A673 (cell line): ENCODE data around the gene KCNMA1. TPM values are rescaled to one million over a fixed set of nuclear protein-coding genes. Genes with fewer than 3 reads are reported as not detected.

Source experiments
- BruUV-seq: library from RNA; stranded (reverse); fragments of 400-500 nt; replicated peaks from 2 replicates; lab custom pipeline; 2021; lab: Mats Ljungman, UMichigan
- CTCF ChIA-PET: fragments of 300-600 bp; sonication (Branson Sonifier 250); formaldehyde crosslinking; loops from one replicate; lab custom pipeline; 2022; ENCODE audit warnings: antibody characterized with exemption; lab: Charles Lee
- POLR2A ChIA-PET: fragments of 300-600 bp; sonication (Branson Sonifier 250); formaldehyde crosslinking; loops from one replicate; lab custom pipeline; 2022; ENCODE audit warnings: antibody characterized with exemption; ENCODE audit not compliant: low non-redundant PET; lab: Charles Lee
- DNase-seq: peaks from one replicate; pipeline ENCODE4 v3.0.0-alpha.2; 2015; ENCODE audit warnings: low spot score
- H3K27ac ChIP-seq: fragments of 200-600 bp; sonication (generic); 2 replicates; pipeline ENCODE4 v1.5.1; 2016; ENCODE audit warnings: mixed run types, low read depth, mild to moderate bottlenecking, mixed read lengths, antibody characterized with exemption, low read length; ENCODE audit not compliant: poor library complexity, severe bottlenecking
- H3K27me3 ChIP-seq: fragments of 200-600 bp; sonication (generic); replicated peaks from 2 replicates; pipeline ENCODE4 v1.6.1; 2017; ENCODE audit warnings: mixed run types, low read depth, mild to moderate bottlenecking, mixed read lengths, antibody characterized with exemption, low read length; ENCODE audit not compliant: insufficient read depth, poor library complexity
- H3K36me3 ChIP-seq: fragments of 200-600 bp; sonication (generic); 2 replicates; pipeline ENCODE4 v1.6.1; 2016; ENCODE audit warnings: mixed run types, mild to moderate bottlenecking, mixed read lengths, antibody characterized with exemption, low read length; ENCODE audit not compliant: insufficient read depth, poor library complexity, severe bottlenecking
- H3K4me1 ChIP-seq: fragments of 200-600 bp; sonication (generic); 2 replicates; pipeline ENCODE4 v1.6.1; 2017; ENCODE audit warnings: mixed run types, mild to moderate bottlenecking, mixed read lengths, antibody characterized with exemption, low read length; ENCODE audit not compliant: insufficient read depth, poor library complexity, severe bottlenecking
- H3K4me3 ChIP-seq: fragments of 200-600 bp; sonication (generic); 2 replicates; pipeline ENCODE4 v1.5.1; 2016; ENCODE audit warnings: low read depth, mixed run types, mild to moderate bottlenecking, mixed read lengths, low read length; ENCODE audit not compliant: poor library complexity, severe bottlenecking
- H3K9me3 ChIP-seq: fragments of 200-600 bp; sonication (generic); 2 replicates; pipeline ENCODE4 v1.6.1; 2016; ENCODE audit warnings: mixed run types, low read depth, mild to moderate bottlenecking, mixed read lengths, antibody characterized with exemption, low read length; ENCODE audit not compliant: poor library complexity, severe bottlenecking
- CTCF ChIP-seq: fragments of 300-800, 200-600 bp; sonication (generic); conservative IDR thresholded peaks from 2 replicates; pipeline ENCODE4 v1.5.1; 2017; ENCODE audit warnings: low read depth, mild to moderate bottlenecking, antibody characterized with exemption, low read length, moderate library complexity, mixed read lengths
- EZH2 ChIP-seq: fragments of 200-600 bp; sonication (generic); IDR thresholded peaks from 2 replicates; pipeline ENCODE4 v1.6.1; 2017; ENCODE audit warnings: borderline replicate concordance, low read depth, mild to moderate bottlenecking, mixed read lengths, antibody characterized with exemption, low read length; ENCODE audit not compliant: poor library complexity, severe bottlenecking
- intact Hi-C: fragments of 100-400 bp; cut with micrococcal nuclease; formaldehyde crosslinking; loops from one replicate; pipeline ENCODE4 v1.10.0; 2022; ENCODE audit not compliant: unreplicated experiment
- total RNA-seq: library from RNA; stranded (reverse); gene quantifications from 2 replicates; pipeline ENCODE4 v1.2.3, GENCODE V29; 2021

Gene KCNMA1
- total RNA-seq, 1 experiment from 2014 or later: 0.84 TPM

GRCh38 chr10:77635402-77636227 lies 2.0 kb downstream of the KCNMA1 start:
- H3K4me3 ChIP-seq: no peak overlapping the region
- no peak overlapping the region for H3K27ac ChIP-seq
- no peaks in the 10 kb centered on the region for H3K9me3 ChIP-seq
- peaks cover 4% of the 10 kb centered on the region for H3K4me1 ChIP-seq
- ChIA-PET CTCF (interaction anchor here (0.6 kb wide), 1 partner anchor 386 kb away, joined by 3 read pairs; no protein-coding TSS in a partner anchor), POLR2A (no interaction called here)
- H3K36me3 ChIP-seq: no peaks in the 10 kb centered on the region
- TF ChIP-seq CTCF (no peak), EZH2 (peak; percentile 48)
- no TSS peak for BruUV-seq
- DNase-seq: no peak
- intact Hi-C loops: no loop called here
- peaks cover 71% of the 10 kb centered on the region for H3K27me3 ChIP-seq

DNA sequence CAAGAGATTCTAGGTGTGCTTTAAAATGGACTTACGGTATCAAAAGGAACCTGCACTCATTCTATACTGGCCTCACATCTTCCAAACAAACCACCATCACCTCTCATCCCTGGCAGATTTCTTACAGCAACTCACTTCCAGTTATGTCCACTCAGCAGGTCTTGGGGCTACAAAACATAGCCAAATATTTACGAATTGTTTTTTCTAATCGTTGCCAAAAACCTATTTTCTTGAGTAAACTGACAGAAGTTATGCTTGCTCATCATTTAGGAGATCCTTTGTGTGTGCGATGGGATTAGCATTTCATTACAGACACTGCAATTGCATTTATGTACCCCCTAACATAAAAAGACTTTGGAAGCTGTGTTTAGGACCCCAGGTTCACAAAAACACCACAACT lies 2.7 kb downstream of the KCNMA1 start:
- DNase-seq: no peak
- no peaks in the 10 kb centered on the region for H3K36me3 ChIP-seq
- ChIA-PET CTCF (no interaction called here), POLR2A (no interaction called here)
- peaks cover 4% of the 10 kb centered on the region for H3K4me1 ChIP-seq
- intact Hi-C loops: no loop called here
- peaks cover 64% of the 10 kb centered on the region for H3K27me3 ChIP-seq
- H3K27ac ChIP-seq: no peak overlapping the region
- no TSS peak for BruUV-seq
- TF ChIP-seq CTCF: no peak
- no peak for TF ChIP-seq EZH2
- no peak overlapping the region for H3K4me3 ChIP-seq
- H3K9me3 ChIP-seq: no peaks in the 10 kb centered on the region

DNA sequence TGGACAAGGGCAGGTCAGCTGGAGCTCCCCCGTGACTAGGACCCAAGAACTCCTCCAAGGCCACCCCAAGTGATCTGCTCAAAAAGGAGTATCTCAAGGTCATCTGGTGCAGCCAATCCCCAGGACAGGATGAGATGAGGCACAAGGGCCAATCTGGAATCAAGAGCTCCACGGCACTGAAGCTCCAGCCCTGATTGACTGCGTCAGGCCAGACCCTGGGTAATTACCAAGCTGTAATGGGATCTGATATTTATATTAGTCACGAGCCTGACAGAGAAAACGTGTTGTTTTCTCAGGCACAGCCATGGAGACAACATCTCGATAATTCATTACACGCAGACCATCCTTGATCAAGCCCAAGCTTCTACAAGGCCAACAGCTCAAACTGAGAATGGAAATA lies 4.2 kb downstream of the KCNMA1 start:
- no TSS peak for BruUV-seq
- H3K4me1 ChIP-seq: peaks cover 4% of the 10 kb centered on the region
- no peak for DNase-seq
- no peak overlapping the region for H3K4me3 ChIP-seq
- no peaks in the 10 kb centered on the region for H3K9me3 ChIP-seq
- H3K36me3 ChIP-seq: no peaks in the 10 kb centered on the region
- H3K27me3 ChIP-seq: peaks cover 49% of the 10 kb centered on the region
- POLR2A ChIA-PET: no interaction called here
- H3K27ac ChIP-seq: no peak overlapping the region
- CTCF ChIA-PET: no interaction called here
- TF ChIP-seq EZH2: no peak
- no peak for TF ChIP-seq CTCF
- intact Hi-C loops: no loop called here
